Liver (tissue), 9 donors: Measurements from ENCODE around the gene LGR6. TPM values are rescaled to one million over a fixed set of nuclear protein-coding genes. Genes with fewer than 3 reads are reported as not detected.

ENCODE experiments used
- DNase-seq: peaks from one replicate; pipeline ENCODE4 v3.0.0-alpha.2; 2017; ENCODE audit warnings: low spot score
- H3K27ac ChIP-seq, 2 donors: one replicate each; pipeline ENCODE4 v1.7.0; 2013; ENCODE audit warnings: inconsistent platforms in 2 of 2, low read length in 2 of 2, control low read depth in 1 of 2, low read depth in 1 of 2, mild to moderate bottlenecking in 1 of 2
- H3K27me3 ChIP-seq, 4 donors: one replicate each; pipeline versions ENCODE4 v1.6.1 to v1.7.0; 2013; ENCODE audit warnings: low read length in 3 of 4, inconsistent platforms in 1 of 4, mild to moderate bottlenecking in 1 of 4, moderate library complexity in 1 of 4; ENCODE audit not compliant: control insufficient read depth in 4 of 4, insufficient read depth in 4 of 4
- H3K36me3 ChIP-seq, 4 donors: one replicate each; pipeline versions ENCODE4 v1.6.1 to v1.7.0; 2013; ENCODE audit warnings: low read length in 3 of 4, mild to moderate bottlenecking in 3 of 4, low read depth in 1 of 4, moderate library complexity in 1 of 4; ENCODE audit not compliant: control insufficient read depth in 4 of 4, insufficient read depth in 3 of 4
- H3K4me1 ChIP-seq, 4 donors: one replicate each; pipeline versions ENCODE4 v1.6.1 to v1.7.0; 2013; ENCODE audit warnings: low read length in 3 of 4, mild to moderate bottlenecking in 3 of 4, moderate library complexity in 1 of 4; ENCODE audit not compliant: control insufficient read depth in 4 of 4, insufficient read depth in 4 of 4
- H3K4me3 ChIP-seq, 3 donors: one replicate each; pipeline versions ENCODE4 v1.6.1 to v1.7.0; 2013; ENCODE audit warnings: low read length in 3 of 3, control low read depth in 1 of 3, low read depth in 1 of 3, mild to moderate bottlenecking in 1 of 3
- H3K9ac ChIP-seq, 2 donors: one replicate each; pipeline ENCODE4 v1.7.0; 2013; ENCODE audit warnings: low read length in 2 of 2, mild to moderate bottlenecking in 2 of 2, moderate library complexity in 2 of 2, control low read depth in 1 of 2, low read depth in 1 of 2
- H3K9me3 ChIP-seq, 4 donors: one replicate each; pipeline versions ENCODE4 v1.6.1 to v1.7.0; 2013; ENCODE audit warnings: low read length in 3 of 4; ENCODE audit not compliant: control insufficient read depth in 4 of 4
- ATF3 ChIP-seq: IDR thresholded peaks from 2 replicates; pipeline ENCODE4 v1.6.1; 2016; ENCODE audit warnings: antibody characterized with exemption
- CTCF ChIP-seq: fragments of 150-350 bp; IDR thresholded peaks from 2 replicates; pipeline ENCODE4 v1.5.1; 2017; ENCODE audit warnings: improper control_type of control experiment, low read depth, low read length; ENCODE audit not compliant: missing input control
- EGR1 ChIP-seq, 2 donors: IDR thresholded peaks; 2 replicates each; pipeline ENCODE4 v1.6.1; 2016 to 2018; ENCODE audit warnings: antibody characterized with exemption in 2 of 2, low read depth in 2 of 2
- FOXA2 ChIP-seq: IDR thresholded peaks from 2 replicates; pipeline ENCODE4 v1.6.1; 2016; ENCODE audit warnings: antibody characterized with exemption
- GABPA ChIP-seq, 2 donors: IDR thresholded peaks in 1 of 2; conservative IDR thresholded peaks in 1 of 2; 2 replicates each; pipeline ENCODE4 v1.6.1; 2016; ENCODE audit warnings: antibody characterized with exemption in 2 of 2, mild to moderate bottlenecking in 1 of 2, moderate library complexity in 1 of 2
- HNF4A ChIP-seq, 2 donors: conservative IDR thresholded peaks; 2 replicates each; pipeline ENCODE4 v1.6.1; 2016; ENCODE audit warnings: antibody characterized with exemption in 2 of 2, mild to moderate bottlenecking in 2 of 2
- HNF4G ChIP-seq: IDR thresholded peaks from 2 replicates; pipeline ENCODE4 v1.6.1; 2016; ENCODE audit warnings: antibody characterized with exemption
- JUND ChIP-seq, 2 donors: IDR thresholded peaks; 2 replicates each; pipeline ENCODE4 v1.6.1; 2016; ENCODE audit warnings: antibody characterized with exemption in 2 of 2
- MAX ChIP-seq: IDR thresholded peaks from 2 replicates; pipeline ENCODE4 v1.6.1; 2016; ENCODE audit warnings: antibody characterized with exemption
- NR2F2 ChIP-seq: IDR thresholded peaks from 2 replicates; pipeline ENCODE4 v1.6.1; 2016; ENCODE audit warnings: antibody characterized with exemption
- RAD21 ChIP-seq, 2 donors: IDR thresholded peaks; 2 replicates each; pipeline ENCODE4 v1.6.1; 2016; ENCODE audit warnings: antibody characterized with exemption in 2 of 2, mild to moderate bottlenecking in 2 of 2
- REST ChIP-seq: IDR thresholded peaks from 2 replicates; pipeline ENCODE4 v1.6.1; 2016; ENCODE audit warnings: antibody characterized with exemption, mild to moderate bottlenecking
- RXRA ChIP-seq, 2 donors: IDR thresholded peaks; 2 replicates each; pipeline ENCODE4 v1.6.1; 2017 to 2018; ENCODE audit warnings: antibody characterized with exemption in 2 of 2, mild to moderate bottlenecking in 1 of 2
- SP1 ChIP-seq: IDR thresholded peaks from 2 replicates; pipeline ENCODE4 v1.6.1; 2018; ENCODE audit warnings: antibody characterized with exemption, mild to moderate bottlenecking
- TAF1 ChIP-seq: conservative IDR thresholded peaks from 2 replicates; pipeline ENCODE4 v1.6.1; 2016; ENCODE audit warnings: antibody characterized with exemption, mild to moderate bottlenecking
- YY1 ChIP-seq: IDR thresholded peaks from 2 replicates; pipeline ENCODE4 v1.6.1; 2016; ENCODE audit warnings: antibody characterized with exemption, mild to moderate bottlenecking
- ZBTB33 ChIP-seq: IDR thresholded peaks from 2 replicates; pipeline ENCODE4 v1.6.1; 2016; ENCODE audit warnings: antibody characterized with exemption
- WGBS: extraction: QIAGEN DNeasy Blood & Tissue Kit; methylation state at CpG from one replicate; pipeline ENCODE4 v1.1.7; 2013; 5-methylcytosine and 5-hydroxymethylcytosine counted together
- polyA plus RNA-seq, 2 donors: library from polyadenylated mRNA; stranded (reverse) in 1 of 2; unstranded in 1 of 2; fragments of 200-250 nt in 1 of 2; fragments of >200 nt in 1 of 2; fragmentation: Nextera tagmentation in 1 of 2; extraction: Ambion mirVana in 1 of 2; gene quantifications; one replicate each; pipeline versions ENCODE4 v1.2.1 to v1.2.3, GENCODE V29; 2013 to 2015
- total RNA-seq, 2 donors: library from RNA; depleted of rRNA; stranded (reverse); fragments of >200 nt; gene quantifications; one replicate each; pipeline ENCODE4 v1.2.3, GENCODE V29; 2014
- donor health status: healthy.
- donor health status: healthy.
- donor health status: healthy.
- donor health status: healthy.
- donor health status: healthy.

Gene LGR6
- total and polyA plus RNA-seq, 4 donors = 0.05 to 1.2 (median 0.75) TPM

- DNase-seq = no peak
- no peaks in the 10 kb centered on the region for H3K36me3 ChIP-seq
- H3K9me3 ChIP-seq = no peaks in the 10 kb centered on the region
- H3K4me3 ChIP-seq = no peak overlapping the region
- WGBS = 33% methylated on average over 8 of the region's 8 CpGs
- H3K9ac ChIP-seq = no peak overlapping the region
- peaks cover 0 to 7% (median under 1%) of the 10 kb centered on the region in 4 donors for H3K4me1 ChIP-seq
- H3K27ac ChIP-seq = no peak overlapping the region
- H3K27me3 ChIP-seq = no peaks in the 10 kb centered on the region
- TF ChIP-seq NR2F2 (peak; percentile 77), MAX (no peak), RAD21 (IDR thresholded peaks at IDR 0.05) (no peak), GABPA (IDR thresholded peaks at IDR 0.05 in 1 of 2, conservative IDR thresholded peaks at IDR 0.05 in 1 of 2) (no peak), FOXA2 (no peak), HNF4A (conservative IDR thresholded peaks at IDR 0.05) (peak in 1 of 2 donors; percentile 16), RXRA (IDR thresholded peaks at IDR 0.05) (peak in 1 of 2 donors; percentile 20), SP1 (no peak), CTCF (no peak), EGR1 (IDR thresholded peaks at IDR 0.05; ENCODE audit: low read depth in 2 of 2) (no peak), JUND (IDR thresholded peaks at IDR 0.05) (no peak)
Observed at GRCh38 chr1:202155478-202156021, 38.0 kb upstream of the LGR6 start.

GRCh38 chr1:202156590-202156989, 37.0 kb upstream of the LGR6 start:
- WGBS = 91% methylated on average over 8 of the region's 8 CpGs
- TF ChIP-seq JUND (IDR thresholded peaks at IDR 0.05) (no peak), MAX (no peak), HNF4G (no peak), ATF3 (no peak), TAF1 (no peak), RXRA (IDR thresholded peaks at IDR 0.05) (no peak), REST (no peak), ZBTB33 (no peak), YY1 (no peak), HNF4A (conservative IDR thresholded peaks at IDR 0.05) (no peak), FOXA2 (no peak), EGR1 (IDR thresholded peaks at IDR 0.05; ENCODE audit: low read depth in 2 of 2) (no peak), GABPA (IDR thresholded peaks at IDR 0.05 in 1 of 2, conservative IDR thresholded peaks at IDR 0.05 in 1 of 2) (no peak), CTCF (no peak), NR2F2 (no peak)
- Histone ChIP-seq H3K4me3 (no peak overlapping the region), H3K27me3 (no peaks in the 10 kb centered on the region), H3K36me3 (no peaks in the 10 kb centered on the region), H3K9me3 (no peaks in the 10 kb centered on the region), H3K27ac (no peak overlapping the region), H3K4me1 (peaks cover 0 to 7% (median under 1%) of the 10 kb centered on the region in 4 donors), H3K9ac (no peak overlapping the region)
- no peak for DNase-seq
